Progenitor cell of endocrine pancreas (in vitro differentiated cells): ENCODE results near the gene USP43. TPM values are rescaled to one million over a fixed set of nuclear protein-coding genes. Genes with fewer than 3 reads are reported as not detected.

Source experiments
- DNase-seq: peaks from one replicate; pipeline ENCODE4 v3.0.0; 2021; ENCODE audit warnings: low spot score; ENCODE audit not compliant: unreplicated experiment
- H3K27ac Mint-ChIP-seq: 2 replicates; pipeline ENCODE4 v1.8.0; 2021; ENCODE audit warnings: mild to moderate bottlenecking, moderate library complexity, mixed read lengths
- H3K27me3 Mint-ChIP-seq: 2 replicates; pipeline ENCODE4 v1.8.0; 2021; ENCODE audit warnings: mixed read lengths
- H3K36me3 Mint-ChIP-seq: 2 replicates; pipeline ENCODE4 v1.8.0; 2022; ENCODE audit warnings: mixed read lengths; ENCODE audit not compliant: insufficient read depth
- H3K4me1 Mint-ChIP-seq: 2 replicates; pipeline ENCODE4 v1.8.0; 2021; ENCODE audit warnings: low read depth, mixed read lengths
- H3K4me3 Mint-ChIP-seq: 2 replicates; pipeline ENCODE4 v1.8.0; 2021; ENCODE audit warnings: low read depth, mild to moderate bottlenecking, moderate library complexity, mixed read lengths
- H3K9me3 Mint-ChIP-seq: 2 replicates; pipeline ENCODE4 v1.8.0; 2021; ENCODE audit warnings: low read depth, mixed read lengths
- total RNA-seq: library from RNA; stranded (reverse); gene quantifications from 2 replicates; pipeline ENCODE4 v1.2.1, GENCODE V29; 2021
- TF ChIP-seq, protein P1 (sequence below): fragments of 200-600 bp; sonication (generic); IDR thresholded peaks from one replicate; pipeline ENCODE4 v1.5.0; 2021; ENCODE audit warnings: antibody characterized with exemption, mild to moderate bottlenecking; ENCODE audit not compliant: unreplicated experiment

Gene USP43
- total RNA-seq, 1 donor from 2014 or later: 9.7 TPM

DNA sequence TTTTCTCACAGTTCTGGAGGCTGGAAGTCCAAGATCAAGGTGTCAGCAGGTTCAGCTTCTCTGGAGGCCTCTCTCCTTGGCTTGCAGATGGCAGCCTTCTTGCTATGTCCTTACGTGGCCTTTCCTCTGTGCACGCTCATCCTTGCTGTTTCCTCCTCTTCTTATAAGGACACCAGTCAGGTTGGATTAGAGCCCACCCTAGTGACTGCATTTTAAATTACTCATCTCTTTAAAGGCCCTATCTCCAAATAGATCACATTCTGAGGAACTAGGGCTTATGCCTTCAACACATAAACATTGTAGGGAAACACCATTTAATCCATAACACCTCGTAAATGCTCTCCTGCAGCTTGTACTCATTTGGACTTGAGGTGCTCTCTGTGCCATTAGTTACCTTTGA, 109.8 kb downstream of the USP43 start:
- no peaks in the 10 kb centered on the region for H3K9me3 Mint-ChIP-seq
- TF ChIP-seq, protein P1, sequence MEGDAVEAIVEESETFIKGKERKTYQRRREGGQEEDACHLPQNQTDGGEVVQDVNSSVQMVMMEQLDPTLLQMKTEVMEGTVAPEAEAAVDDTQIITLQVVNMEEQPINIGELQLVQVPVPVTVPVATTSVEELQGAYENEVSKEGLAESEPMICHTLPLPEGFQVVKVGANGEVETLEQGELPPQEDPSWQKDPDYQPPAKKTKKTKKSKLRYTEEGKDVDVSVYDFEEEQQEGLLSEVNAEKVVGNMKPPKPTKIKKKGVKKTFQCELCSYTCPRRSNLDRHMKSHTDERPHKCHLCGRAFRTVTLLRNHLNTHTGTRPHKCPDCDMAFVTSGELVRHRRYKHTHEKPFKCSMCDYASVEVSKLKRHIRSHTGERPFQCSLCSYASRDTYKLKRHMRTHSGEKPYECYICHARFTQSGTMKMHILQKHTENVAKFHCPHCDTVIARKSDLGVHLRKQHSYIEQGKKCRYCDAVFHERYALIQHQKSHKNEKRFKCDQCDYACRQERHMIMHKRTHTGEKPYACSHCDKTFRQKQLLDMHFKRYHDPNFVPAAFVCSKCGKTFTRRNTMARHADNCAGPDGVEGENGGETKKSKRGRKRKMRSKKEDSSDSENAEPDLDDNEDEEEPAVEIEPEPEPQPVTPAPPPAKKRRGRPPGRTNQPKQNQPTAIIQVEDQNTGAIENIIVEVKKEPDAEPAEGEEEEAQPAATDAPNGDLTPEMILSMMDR: no peak
- DNase-seq: no peak
- no peak overlapping the region for H3K27ac Mint-ChIP-seq
- no peaks in the 10 kb centered on the region for H3K4me1 Mint-ChIP-seq
- no peaks in the 10 kb centered on the region for H3K36me3 Mint-ChIP-seq
- peaks cover 4% of the 10 kb centered on the region for H3K27me3 Mint-ChIP-seq
- no peak overlapping the region for H3K4me3 Mint-ChIP-seq

DNA sequence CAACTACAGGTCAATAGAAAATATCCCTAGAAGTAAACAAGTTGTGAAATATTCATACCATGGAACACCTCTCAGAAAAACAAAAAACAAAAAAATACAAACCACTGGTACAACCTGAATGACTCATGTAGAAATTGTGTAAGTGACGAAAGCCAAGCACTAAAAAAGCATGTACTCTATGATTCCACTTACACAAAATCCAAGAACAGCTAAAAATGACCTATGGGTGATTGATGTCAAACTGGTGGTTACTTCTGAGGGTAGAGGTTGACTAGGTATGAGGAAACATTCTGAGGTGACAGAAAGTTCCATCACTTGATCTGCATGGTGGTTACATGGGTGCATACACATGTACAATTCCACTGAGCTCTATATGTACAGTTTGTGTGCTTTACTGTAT, 114.9 kb downstream of the USP43 start:
- H3K4me3 Mint-ChIP-seq: no peak overlapping the region
- H3K27ac Mint-ChIP-seq: no peak overlapping the region
- H3K4me1 Mint-ChIP-seq: no peaks in the 10 kb centered on the region
- H3K27me3 Mint-ChIP-seq: peaks cover 13% of the 10 kb centered on the region
- DNase-seq: no peak
- no peaks in the 10 kb centered on the region for H3K9me3 Mint-ChIP-seq
- H3K36me3 Mint-ChIP-seq: no peaks in the 10 kb centered on the region
- TF ChIP-seq, protein P1: no peak

GRCh38 chr17:9763643-9764042, 118.3 kb downstream of the USP43 start:
- no peak for DNase-seq
- Mint-ChIP-seq H3K4me1 (no peaks in the 10 kb centered on the region), H3K9me3 (no peaks in the 10 kb centered on the region), H3K4me3 (no peak overlapping the region), H3K27ac (no peak overlapping the region), H3K27me3 (peaks cover 19% of the 10 kb centered on the region), H3K36me3 (no peaks in the 10 kb centered on the region)
- TF ChIP-seq, protein P1: no peak

- Mint-ChIP-seq H3K36me3 (no peaks in the 10 kb centered on the region), H3K4me1 (no peaks in the 10 kb centered on the region), H3K4me3 (no peak overlapping the region), H3K27me3 (peaks cover 19% of the 10 kb centered on the region), H3K9me3 (no peaks in the 10 kb centered on the region), H3K27ac (no peak overlapping the region)
- DNase-seq: no peak
- TF ChIP-seq, protein P1: no peak
These were observed 120.0 kb downstream of the USP43 start for GRCh38 chr17:9765322-9765721.

GRCh38 chr17:9766970-9767369, 121.7 kb downstream of the USP43 start:
- Mint-ChIP-seq H3K9me3 (no peaks in the 10 kb centered on the region), H3K4me1 (no peaks in the 10 kb centered on the region), H3K27me3 (peaks cover 19% of the 10 kb centered on the region), H3K27ac (no peak overlapping the region), H3K4me3 (no peak overlapping the region), H3K36me3 (no peaks in the 10 kb centered on the region)
- TF ChIP-seq, protein P1: no peak
- no peak for DNase-seq
